ENCODE measurements around the gene ARPP21.

Gene ARPP21

DNA sequence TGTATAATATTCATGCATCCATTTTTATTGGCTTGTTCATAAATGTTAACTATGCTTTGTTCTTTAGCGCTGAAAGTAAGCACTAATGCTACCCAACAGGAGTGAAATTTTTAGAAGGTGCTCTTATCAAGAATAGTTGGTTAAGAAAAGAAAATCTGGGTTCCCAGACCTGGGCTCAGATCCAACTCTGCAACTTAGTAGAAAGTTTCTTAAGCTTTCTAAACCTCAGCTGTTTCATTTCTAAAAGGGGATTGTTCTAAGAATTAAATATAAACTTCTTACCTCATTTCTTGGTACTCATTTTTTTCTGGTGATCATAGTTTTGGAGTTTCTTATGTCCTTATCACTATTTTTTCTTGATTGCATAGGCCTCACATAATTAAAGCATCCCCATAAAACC, 12.1 kb downstream of the ARPP21 start:
- TF ChIP-seq CTCF (IDR thresholded peaks at IDR 0.05): no peak
- H3K9me3 ChIP-seq: no peaks in the 10 kb centered on the region
- H3K27me3 ChIP-seq: no peaks in the 10 kb centered on the region
- H3K4me1 ChIP-seq (ENCODE audit: control insufficient read depth in 1 of 2, insufficient read depth in 1 of 2, low read depth in 1 of 2, low read length in 1 of 2): no peaks in the 10 kb centered on the region
- H3K27ac ChIP-seq: no peak overlapping the region
- no peak overlapping the region for H3K4me3 ChIP-seq (ENCODE audit: low read depth in 1 of 2, low read length in 1 of 2)
- no peaks in the 10 kb centered on the region for H3K36me3 ChIP-seq

DNA sequence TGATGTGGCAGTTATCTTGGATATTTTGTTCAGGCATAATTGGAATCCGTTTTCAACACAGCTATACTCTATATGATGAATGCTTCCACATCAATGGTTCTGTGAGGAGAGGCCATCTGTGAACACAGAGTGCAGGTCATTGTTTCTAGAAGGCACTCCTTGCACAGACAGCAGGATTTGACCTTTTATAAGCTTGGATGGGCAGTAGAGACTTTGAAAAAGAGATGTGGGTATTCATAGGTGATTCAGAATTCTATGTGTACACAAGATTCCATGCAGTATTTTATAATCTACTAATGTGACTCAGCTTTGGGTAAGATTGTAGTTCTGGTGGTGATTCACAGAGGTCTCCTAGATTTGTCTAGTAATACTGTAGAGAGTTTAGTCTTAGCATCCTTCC, 12.5 kb downstream of the ARPP21 start:
- Histone ChIP-seq H3K27ac (no peak overlapping the region), H3K9me3 (no peaks in the 10 kb centered on the region), H3K4me1 (ENCODE audit: control insufficient read depth in 1 of 2, insufficient read depth in 1 of 2, low read depth in 1 of 2, low read length in 1 of 2) (no peaks in the 10 kb centered on the region), H3K4me3 (ENCODE audit: low read depth in 1 of 2, low read length in 1 of 2) (no peak overlapping the region), H3K27me3 (no peaks in the 10 kb centered on the region), H3K36me3 (no peaks in the 10 kb centered on the region)
- TF ChIP-seq CTCF (IDR thresholded peaks at IDR 0.05): no peak

- Histone ChIP-seq H3K4me3 (ENCODE audit: low read depth in 1 of 2, low read length in 1 of 2) (no peak overlapping the region), H3K36me3 (no peaks in the 10 kb centered on the region), H3K4me1 (ENCODE audit: control insufficient read depth in 1 of 2, insufficient read depth in 1 of 2, low read depth in 1 of 2, low read length in 1 of 2) (no peaks in the 10 kb centered on the region), H3K27me3 (no peaks in the 10 kb centered on the region), H3K27ac (no peak overlapping the region), H3K9me3 (no peaks in the 10 kb centered on the region)
- TF ChIP-seq CTCF (IDR thresholded peaks at IDR 0.05): no peak
Observed at GRCh38 chr3:35653347-35653746, 14.0 kb downstream of the ARPP21 start.

- H3K36me3 ChIP-seq: no peaks in the 10 kb centered on the region
- no peak overlapping the region for H3K4me3 ChIP-seq (ENCODE audit: low read depth in 1 of 2, low read length in 1 of 2)
- H3K27me3 ChIP-seq: no peaks in the 10 kb centered on the region
- TF ChIP-seq CTCF (IDR thresholded peaks at IDR 0.05): no peak
- no peaks in the 10 kb centered on the region for H3K4me1 ChIP-seq (ENCODE audit: control insufficient read depth in 1 of 2, insufficient read depth in 1 of 2, low read depth in 1 of 2, low read length in 1 of 2)
- no peak overlapping the region for H3K27ac ChIP-seq
- H3K9me3 ChIP-seq: no peaks in the 10 kb centered on the region
Observed at GRCh38 chr3:35654476-35654875, 15.2 kb downstream of the ARPP21 start.

DNA sequence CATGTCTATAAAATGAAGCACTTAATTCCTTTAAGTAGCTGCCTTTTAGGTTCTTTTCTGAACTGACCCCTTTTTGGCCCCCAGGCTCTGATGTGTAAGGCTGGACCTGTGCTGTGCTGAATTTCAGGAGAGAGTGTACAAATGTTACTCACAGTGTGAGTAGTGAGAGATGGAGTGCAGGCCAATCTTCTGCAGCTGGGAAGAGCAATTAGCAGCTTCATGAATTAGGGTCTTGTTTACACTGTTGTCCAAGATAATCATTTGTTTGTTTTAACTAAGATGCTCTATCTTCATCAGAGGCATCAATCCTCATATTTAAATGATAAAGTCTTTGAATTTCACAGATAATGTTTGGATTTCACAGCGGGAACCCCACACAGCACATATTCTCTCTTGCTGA, 19.4 kb downstream of the ARPP21 start:
- H3K27me3 ChIP-seq: no peaks in the 10 kb centered on the region
- no peak for TF ChIP-seq CTCF (IDR thresholded peaks at IDR 0.05)
- no peak overlapping the region for H3K4me3 ChIP-seq (ENCODE audit: low read depth in 1 of 2, low read length in 1 of 2)
- no peak overlapping the region for H3K27ac ChIP-seq
- no peaks in the 10 kb centered on the region for H3K9me3 ChIP-seq
- no peaks in the 10 kb centered on the region for H3K4me1 ChIP-seq (ENCODE audit: control insufficient read depth in 1 of 2, insufficient read depth in 1 of 2, low read depth in 1 of 2, low read length in 1 of 2)
- H3K36me3 ChIP-seq: no peaks in the 10 kb centered on the region

DNA sequence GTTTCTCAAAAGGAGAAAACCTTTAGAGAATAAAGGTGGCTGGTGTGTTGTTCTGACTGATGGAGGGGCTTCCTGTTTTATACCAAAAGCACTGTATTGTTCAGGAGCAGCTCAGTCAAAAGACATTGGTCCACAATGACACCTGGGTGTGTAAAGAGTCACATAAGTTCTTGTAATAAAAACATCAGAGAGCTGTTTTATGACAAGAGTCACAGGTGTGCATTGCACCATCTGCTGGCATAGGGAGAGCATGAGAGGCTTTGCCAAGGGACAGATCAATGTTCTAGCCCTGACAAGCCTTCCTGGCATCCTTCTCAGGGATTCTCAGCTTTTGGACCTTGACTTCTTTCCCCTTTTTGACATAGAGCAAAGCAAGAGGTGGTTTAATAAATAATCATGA, 20.4 kb downstream of the ARPP21 start:
- Histone ChIP-seq H3K36me3 (no peaks in the 10 kb centered on the region), H3K4me3 (ENCODE audit: low read depth in 1 of 2, low read length in 1 of 2) (no peak overlapping the region), H3K9me3 (no peaks in the 10 kb centered on the region), H3K4me1 (ENCODE audit: control insufficient read depth in 1 of 2, insufficient read depth in 1 of 2, low read depth in 1 of 2, low read length in 1 of 2) (no peaks in the 10 kb centered on the region), H3K27me3 (peaks cover 4% of the 10 kb centered on the region), H3K27ac (no peak overlapping the region)
- no peak for TF ChIP-seq CTCF (IDR thresholded peaks at IDR 0.05)

Measured in neutrophil (primary cell).